Suppressor macrophage (primary cell): ENCODE results near the gene ZNF892.
"Not testable (repeated sequence)": the region's sequence is repeated elsewhere in the genome, so short reads cannot be mapped to it uniquely, and the experiment has no call there.

Experiments used
- DNase-seq, 4 experiments: peaks; one replicate each; pipeline ENCODE4 v3.0.0-alpha.2; 2020 to 2022

Gene ZNF892

DNA sequence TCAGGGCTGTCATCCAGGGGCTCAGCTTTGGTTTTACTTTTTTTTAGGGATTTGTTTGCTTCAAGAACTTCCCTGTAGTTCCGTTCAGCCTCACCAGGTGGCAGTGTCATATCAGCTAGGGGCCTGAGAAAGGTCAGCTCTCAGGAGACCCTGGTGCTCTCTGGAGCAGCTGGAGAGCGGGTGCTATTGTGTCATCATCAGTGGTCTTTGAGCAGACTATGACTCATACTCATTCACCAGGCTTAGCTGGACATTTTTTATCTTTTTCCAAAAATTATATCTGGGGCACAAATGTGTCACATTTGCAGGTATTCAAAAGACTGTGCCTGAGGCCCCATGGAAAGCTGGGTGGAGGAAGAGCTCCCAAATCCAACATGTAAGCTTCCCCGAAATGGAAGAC is 24.4 kb downstream of the ZNF892 start:
- DNase-seq, result peak; percentile 77 to 84 (median 82)

DNA sequence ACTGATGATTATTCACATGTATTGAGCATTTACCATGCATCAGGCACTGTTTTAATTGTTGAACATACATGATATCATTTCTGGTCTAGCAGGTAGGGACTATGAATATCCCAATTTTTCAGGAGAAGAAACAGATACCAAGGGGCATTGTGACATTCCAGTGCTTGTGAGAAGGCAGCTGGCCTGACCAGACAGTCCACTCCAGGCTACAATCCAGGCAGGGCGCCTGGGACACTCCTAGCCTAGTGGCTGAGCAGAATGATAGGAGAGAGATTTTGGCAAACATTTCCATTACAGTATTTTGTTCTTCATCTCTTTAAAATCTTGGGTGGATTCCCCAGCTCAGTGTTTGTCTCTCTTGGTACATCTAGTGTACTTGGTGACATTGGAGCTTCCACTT is 24.9 kb downstream of the ZNF892 start:
- DNase-seq, result no peak

DNA sequence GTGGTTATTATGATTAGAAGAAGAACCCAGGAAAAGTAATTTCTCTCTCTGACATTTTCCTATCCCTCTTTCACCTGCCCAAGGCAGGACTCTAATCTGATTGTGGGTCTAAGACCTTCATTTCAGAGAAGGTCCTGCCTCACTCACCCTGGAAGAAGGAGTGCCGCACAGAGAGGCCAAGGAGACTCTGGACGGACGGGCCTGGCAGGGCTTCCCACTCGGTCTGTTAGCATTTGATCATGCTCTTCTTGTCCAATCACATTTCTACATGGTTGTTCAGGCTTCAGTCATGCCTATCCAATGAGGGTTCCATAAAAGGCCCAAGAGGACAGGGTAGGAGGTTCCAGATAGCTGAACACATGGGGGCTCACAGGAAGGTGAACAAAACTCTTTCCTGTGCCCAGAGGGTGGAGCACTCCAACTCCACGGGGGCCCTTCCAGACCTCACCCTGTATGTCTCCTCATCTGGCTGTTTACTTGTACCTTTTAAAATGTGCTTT is 27.0 kb downstream of the ZNF892 start:
- no peak for DNase-seq

DNA sequence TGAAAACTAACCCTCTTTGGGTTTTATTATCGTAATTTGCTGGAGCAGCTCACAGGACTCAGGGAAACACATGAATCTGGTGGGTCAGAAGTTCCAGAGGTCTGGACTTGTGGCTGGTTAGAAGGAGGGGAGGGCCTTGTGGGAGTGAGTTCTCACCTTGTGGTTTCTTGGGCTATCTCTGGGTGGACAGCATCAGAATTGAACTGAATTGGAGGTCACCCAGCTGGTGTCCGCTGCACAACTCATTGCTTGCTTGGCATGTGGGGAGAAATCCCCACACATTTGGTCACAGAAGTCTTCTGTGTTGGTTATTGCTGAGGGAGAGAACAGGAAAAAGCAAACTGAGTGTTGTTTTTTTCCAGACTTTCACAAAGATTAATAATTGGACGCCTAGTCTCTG is 27.5 kb downstream of the ZNF892 start:
- DNase-seq, result no peak

DNA sequence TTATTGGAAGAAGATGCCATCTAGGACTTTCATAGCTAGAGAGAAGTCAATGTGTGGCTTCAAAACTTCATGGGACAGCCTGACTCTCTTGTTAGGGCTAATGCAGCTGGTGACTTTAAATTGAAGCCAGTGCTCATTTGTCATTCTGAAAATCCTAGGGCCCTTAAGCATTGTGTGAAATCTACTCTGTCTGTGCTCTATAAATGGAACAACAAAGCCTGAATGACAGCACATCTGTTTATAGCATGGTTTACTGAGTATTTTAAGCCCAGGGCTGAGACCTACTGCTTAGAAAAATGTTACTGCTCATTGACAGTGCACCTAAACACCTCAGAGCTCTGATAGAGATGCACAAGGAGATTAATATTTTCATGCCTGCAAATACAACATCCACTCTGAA is 30.8 kb downstream of the ZNF892 start:
- DNase-seq, result no peak

DNA sequence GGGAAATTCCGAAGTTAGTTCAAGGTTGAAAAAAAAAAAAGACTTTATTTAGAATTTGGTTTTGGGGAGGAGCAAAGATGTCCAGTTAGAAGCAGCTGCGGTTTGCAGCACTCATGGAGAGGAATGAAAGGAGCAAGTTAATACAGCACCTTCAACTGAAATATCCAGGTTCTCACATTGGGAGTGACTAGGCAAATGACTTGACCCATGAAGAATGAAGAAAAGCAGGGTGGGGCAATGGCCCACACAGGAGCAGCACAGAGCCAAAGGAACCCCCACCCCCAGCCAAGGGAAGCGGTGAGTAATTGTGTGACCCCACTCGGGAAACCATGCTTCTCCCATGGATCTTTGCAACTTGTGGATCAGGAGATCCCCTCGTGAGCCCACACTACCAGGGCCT is 32.8 kb downstream of the ZNF892 start:
- DNase-seq, result no peak

DNA sequence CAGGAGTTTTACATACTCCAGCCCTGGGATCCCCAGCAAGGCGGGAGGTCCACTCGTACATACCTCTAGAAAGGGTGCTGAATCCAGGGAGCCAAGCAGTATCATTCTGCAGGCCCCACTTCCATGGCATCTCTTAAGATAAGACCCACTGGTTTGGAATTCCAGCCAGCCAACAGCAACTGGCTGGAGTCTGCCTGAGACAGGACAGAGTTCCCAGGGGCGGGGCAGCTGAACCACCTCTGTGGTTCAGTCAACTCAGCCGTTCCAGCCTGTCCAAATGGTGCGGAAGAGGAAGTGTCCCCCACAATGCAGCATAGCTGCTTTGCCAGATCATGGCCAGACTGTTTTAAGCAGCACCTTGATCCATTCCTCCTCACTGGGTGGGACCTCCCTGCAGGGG is 33.2 kb downstream of the ZNF892 start:
- no peak for DNase-seq

DNA sequence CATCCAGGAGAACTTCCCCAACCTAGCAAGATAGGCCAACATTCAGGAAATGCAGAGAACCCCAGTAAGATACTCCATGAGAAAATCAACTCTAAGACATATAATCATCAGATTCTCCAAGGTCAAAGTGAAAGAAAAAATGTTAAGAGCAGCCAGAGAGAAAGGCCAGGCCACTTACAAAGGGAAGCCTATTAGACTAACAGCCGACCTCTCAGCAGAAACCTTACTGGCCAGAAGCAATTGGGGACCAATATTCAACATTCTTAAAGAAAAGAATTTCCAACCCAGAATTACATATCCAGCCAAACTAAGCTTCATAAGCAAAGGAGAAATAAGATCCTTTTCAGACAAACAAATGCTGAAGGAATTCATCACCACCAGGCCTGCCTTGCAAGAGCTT is 34.8 kb downstream of the ZNF892 start:
- DNase-seq, result not testable (repeated sequence)
